Neuronal stem cell (in vitro differentiated cells): ENCODE results near the gene SLC7A14.

Experiments
- DNase-seq: peaks from one replicate; pipeline ENCODE4 v3.0.0-alpha.2; 2013; ENCODE audit warnings: low spot score
- H2AFZ ChIP-seq: one replicate; pipeline ENCODE4 v1.6.1; 2013; ENCODE audit warnings: mild to moderate bottlenecking, low read length, inconsistent platforms
- H2AK5ac ChIP-seq: 2 replicates; pipeline ENCODE4 v1.6.1; 2013; ENCODE audit warnings: low read depth, mild to moderate bottlenecking, inconsistent platforms, low read length, moderate library complexity, mixed read lengths
- H2BK120ac ChIP-seq: 2 replicates; pipeline ENCODE4 v1.6.1; 2013; ENCODE audit warnings: low read depth, mild to moderate bottlenecking, inconsistent platforms, low read length, moderate library complexity, mixed read lengths
- H2BK12ac ChIP-seq: one replicate; pipeline ENCODE4 v1.6.1; 2013; ENCODE audit warnings: low read length, inconsistent platforms
- H2BK15ac ChIP-seq: 2 replicates; pipeline ENCODE4 v1.6.1; 2013; ENCODE audit warnings: mild to moderate bottlenecking, low read length, inconsistent platforms, mixed read lengths
- H2BK5ac ChIP-seq: one replicate; pipeline ENCODE4 v1.6.1; 2013; ENCODE audit warnings: inconsistent platforms, mild to moderate bottlenecking, low read length, moderate library complexity
- H3K14ac ChIP-seq: one replicate; pipeline ENCODE4 v1.6.1; 2013; ENCODE audit warnings: low read length, inconsistent platforms
- H3K18ac ChIP-seq: 2 replicates; pipeline ENCODE4 v1.6.1; 2013; ENCODE audit warnings: low read length, inconsistent platforms
- H3K23ac ChIP-seq: 2 replicates; pipeline ENCODE4 v1.6.1; 2013; ENCODE audit warnings: low read depth, mild to moderate bottlenecking, mixed read lengths, low read length, inconsistent platforms; ENCODE audit not compliant: poor library complexity
- H3K27ac ChIP-seq: replicated peaks from 3 replicates; pipeline ENCODE4 v1.5.1; 2013; ENCODE audit warnings: low read length, inconsistent platforms
- H3K27me3 ChIP-seq, 3 experiments: 2 replicates each; pipeline ENCODE4 v1.6.1; 2013; ENCODE audit warnings: low read length in 3 of 3, mild to moderate bottlenecking in 2 of 3, inconsistent platforms in 1 of 3, low read depth in 1 of 3, mixed read lengths in 1 of 3, moderate library complexity in 1 of 3; ENCODE audit not compliant: control insufficient read depth in 3 of 3, insufficient read depth in 3 of 3
- H3K36me3 ChIP-seq, 2 donors: replicated peaks in 1 of 2; 2 replicates each; pipeline ENCODE4 v1.6.1; 2013; ENCODE audit warnings: low read length in 2 of 2; ENCODE audit not compliant: control insufficient read depth in 2 of 2, insufficient read depth in 2 of 2
- H3K4ac ChIP-seq: 2 replicates; pipeline ENCODE4 v1.6.1; 2013; ENCODE audit warnings: inconsistent platforms, mild to moderate bottlenecking, low read length, moderate library complexity
- H3K4me1 ChIP-seq, 2 donors: 1 replicate in 1 of 2; 2 replicates in 1 of 2; pipeline ENCODE4 v1.6.1; 2013; ENCODE audit warnings: low read length in 2 of 2, low read depth in 1 of 2; ENCODE audit not compliant: control insufficient read depth in 2 of 2, insufficient read depth in 1 of 2
- H3K4me2 ChIP-seq: one replicate; pipeline ENCODE4 v1.6.1; 2013; ENCODE audit warnings: mild to moderate bottlenecking, low read length, inconsistent platforms; ENCODE audit not compliant: insufficient read depth, poor library complexity, severe bottlenecking
- H3K4me3 ChIP-seq, 2 donors: 2 replicates each; pipeline ENCODE4 v1.5.1; 2013; ENCODE audit warnings: low read length in 2 of 2, mild to moderate bottlenecking in 2 of 2, inconsistent platforms in 1 of 2, moderate library complexity in 1 of 2
- H3K79me1 ChIP-seq: one replicate; pipeline ENCODE4 v1.6.1; 2013; ENCODE audit warnings: low read depth, mild to moderate bottlenecking, inconsistent platforms, low read length, moderate library complexity
- H3K9ac ChIP-seq: one replicate; pipeline ENCODE4 v1.6.1; 2013; ENCODE audit warnings: mild to moderate bottlenecking, low read depth, low read length, inconsistent platforms; ENCODE audit not compliant: poor library complexity
- H3K9me3 ChIP-seq, 2 donors: replicated peaks in 1 of 2; 2 replicates each; pipeline versions ENCODE3 to v1.6.1; 2013; ENCODE audit warnings: low read length in 2 of 2, mild to moderate bottlenecking in 2 of 2, inconsistent platforms in 1 of 2, low read depth in 1 of 2, mixed read lengths in 1 of 2, moderate library complexity in 1 of 2; ENCODE audit not compliant: control insufficient read depth in 2 of 2, insufficient read depth in 1 of 2
- H4K8ac ChIP-seq: one replicate; pipeline ENCODE4 v1.6.1; 2013; ENCODE audit warnings: low read depth, mild to moderate bottlenecking, inconsistent platforms, low read length, moderate library complexity
- H4K91ac ChIP-seq: one replicate; pipeline ENCODE4 v1.6.1; 2013; ENCODE audit warnings: low read length, low read depth, mild to moderate bottlenecking, inconsistent platforms; ENCODE audit not compliant: poor library complexity
- whole genome bisulfite sequencing, 2 donors: extraction: QIAGEN DNeasy Blood & Tissue Kit; methylation state at CpG; one replicate each; pipeline ENCODE4 v1.1.7; 2013; ENCODE audit warnings: missing lambda C conversion rate in 2 of 2, mixed read lengths in 1 of 2; ENCODE audit not compliant: insufficient read length in 2 of 2, insufficient replicate concordance in 1 of 2; ENCODE audit errors: extremely low coverage in 2 of 2; 5-methylcytosine and 5-hydroxymethylcytosine counted together

Gene SLC7A14

DNA sequence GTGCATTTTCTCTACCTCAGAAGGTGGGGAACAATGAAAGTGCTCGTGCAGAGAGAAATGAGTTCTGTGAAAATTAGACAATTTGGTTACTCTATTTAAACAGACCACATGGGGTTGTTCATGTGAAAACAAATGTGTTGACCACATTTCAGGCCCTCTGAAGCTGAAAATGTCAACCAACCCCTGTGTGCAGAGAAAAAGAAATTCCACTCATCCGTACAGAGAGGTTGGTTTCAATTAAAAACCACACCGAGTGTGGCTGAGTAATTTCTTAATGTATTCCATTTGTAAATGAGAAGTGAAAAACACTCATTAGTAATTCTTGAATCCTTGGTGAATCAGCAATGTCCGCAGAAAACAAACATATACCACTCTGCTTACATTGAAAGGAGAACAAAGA is 46.9 kb upstream of the SLC7A14 start:
- no CpG with 5 or more reads among the region's 4 CpGs for WGBS, 2 donors
- H2BK5ac ChIP-seq: no peak overlapping the region

DNA sequence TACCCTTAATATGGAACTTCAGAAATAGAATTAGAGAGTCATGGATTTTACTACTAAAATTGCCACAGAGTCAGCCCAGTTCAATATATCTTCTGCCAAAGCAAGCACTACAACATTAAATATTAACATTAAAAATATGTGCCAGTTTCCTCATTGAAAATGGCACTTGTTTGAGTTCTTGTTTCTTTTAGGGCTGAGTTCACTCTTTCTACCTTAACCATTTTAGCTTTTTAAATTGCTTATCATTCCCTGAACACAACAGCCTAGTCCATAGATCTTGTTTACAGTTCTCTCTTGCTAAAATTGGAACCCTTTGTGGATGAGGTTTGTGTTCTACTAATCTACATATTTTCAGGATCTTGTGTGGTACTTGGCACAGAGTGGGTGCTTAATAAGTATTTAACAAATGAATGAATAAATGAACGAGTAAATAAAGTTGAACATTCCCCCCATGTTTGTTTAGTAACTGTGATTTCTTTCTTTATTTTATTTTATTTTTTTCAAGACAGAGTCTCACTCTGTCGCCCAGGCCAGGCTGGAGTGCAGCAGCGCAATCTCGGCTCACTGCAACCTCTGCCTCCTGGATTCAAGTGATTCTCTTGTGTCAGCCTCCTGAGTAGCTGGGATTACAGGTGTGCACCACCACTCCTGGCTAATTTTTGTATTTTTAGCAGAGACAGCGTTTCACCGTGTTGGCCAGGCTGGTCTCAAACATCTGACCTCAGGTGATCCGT is 46.0 kb upstream of the SLC7A14 start:
- Histone ChIP-seq H2AK5ac (no peak overlapping the region), H2BK15ac (no peak overlapping the region), H3K14ac (no peak overlapping the region), H3K36me3 (no peaks in the 10 kb centered on the region), H2BK120ac (no peak overlapping the region), H3K18ac (no peak overlapping the region), H2BK5ac (no peak overlapping the region), H3K27me3 (no peaks in the 10 kb centered on the region), H4K8ac (no peak overlapping the region), H2AFZ (no peak overlapping the region), H3K4me1 (peaks cover 19% of the 10 kb centered on the region in 2 donors), H3K4me2 (no peak overlapping the region), H3K4ac (no peak overlapping the region), H3K4me3 (no peak overlapping the region), H3K9ac (no peak overlapping the region), H3K79me1 (no peaks in the 10 kb centered on the region), H3K23ac (no peak overlapping the region), H4K91ac (no peak overlapping the region), H3K27ac (no peak overlapping the region), H3K9me3 (no peaks in the 10 kb centered on the region), H2BK12ac (no peak overlapping the region)
- no CpG with 5 or more reads among the region's 7 CpGs for WGBS, 2 donors
- no peak for DNase-seq

More for the DNA sequence above, 46.9 kb upstream of the SLC7A14 start:
- H3K9ac ChIP-seq: no peak overlapping the region
- peaks cover 23 to 28% of the 10 kb centered on the region in 2 donors for H3K4me1 ChIP-seq
- H2BK15ac ChIP-seq: no peak overlapping the region
- no peak overlapping the region for H2BK12ac ChIP-seq
- no peaks in the 10 kb centered on the region for H3K79me1 ChIP-seq
- H2AK5ac ChIP-seq: no peak overlapping the region
- no peaks in the 10 kb centered on the region for H3K9me3 ChIP-seq
- DNase-seq: no peak
- no peak overlapping the region for H4K8ac ChIP-seq
- no peak overlapping the region for H3K4ac ChIP-seq
- H2AFZ ChIP-seq: no peak overlapping the region
- no peak overlapping the region for H3K4me3 ChIP-seq
- H2BK120ac ChIP-seq: no peak overlapping the region
- no peak overlapping the region for H4K91ac ChIP-seq
- no peak overlapping the region for H3K23ac ChIP-seq
- no peak overlapping the region for H3K27ac ChIP-seq
- H3K4me2 ChIP-seq: no peak overlapping the region
- no peak overlapping the region for H3K14ac ChIP-seq
- H3K36me3 ChIP-seq: no peaks in the 10 kb centered on the region
- H3K27me3 ChIP-seq: no peaks in the 10 kb centered on the region
- no peak overlapping the region for H3K18ac ChIP-seq

DNA sequence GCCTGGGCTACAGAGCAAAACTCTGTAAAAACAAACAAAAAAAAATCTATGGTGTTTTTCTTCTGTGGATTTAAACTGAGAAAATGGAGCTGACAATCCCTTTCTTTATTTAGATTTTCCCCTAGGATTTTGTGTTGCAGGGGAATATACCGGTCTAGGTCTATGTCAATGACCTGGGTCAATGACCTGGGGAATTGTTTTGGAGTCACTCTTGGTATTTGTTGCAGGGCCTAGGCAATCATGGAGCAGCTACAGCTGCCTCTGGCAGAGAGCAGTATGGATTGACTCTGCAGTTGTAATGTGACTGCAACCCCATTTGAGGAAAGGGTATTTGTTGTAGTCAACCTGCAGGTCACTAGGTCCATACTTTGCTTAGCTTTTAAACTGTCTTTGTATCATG is 37.6 kb upstream of the SLC7A14 start:
- Histone ChIP-seq H2AFZ (no peak overlapping the region), H3K9me3 (no peaks in the 10 kb centered on the region), H4K91ac (no peak overlapping the region), H3K9ac (no peak overlapping the region), H3K4me1 (peaks cover 0 to 2% of the 10 kb centered on the region in 2 donors), H3K4me2 (no peak overlapping the region), H3K14ac (no peak overlapping the region), H2BK12ac (no peak overlapping the region), H3K18ac (no peak overlapping the region), H2BK15ac (no peak overlapping the region), H3K36me3 (no peaks in the 10 kb centered on the region), H2BK120ac (no peak overlapping the region), H3K27ac (no peak overlapping the region), H2BK5ac (no peak overlapping the region), H3K27me3 (no peaks in the 10 kb centered on the region), H4K8ac (no peak overlapping the region), H3K79me1 (no peaks in the 10 kb centered on the region), H3K4ac (no peak overlapping the region), H3K23ac (no peak overlapping the region), H3K4me3 (no peak overlapping the region), H2AK5ac (no peak overlapping the region)
- no peak for DNase-seq
- WGBS, 2 donors: no CpG with 5 or more reads among the region's 1 CpG

DNA sequence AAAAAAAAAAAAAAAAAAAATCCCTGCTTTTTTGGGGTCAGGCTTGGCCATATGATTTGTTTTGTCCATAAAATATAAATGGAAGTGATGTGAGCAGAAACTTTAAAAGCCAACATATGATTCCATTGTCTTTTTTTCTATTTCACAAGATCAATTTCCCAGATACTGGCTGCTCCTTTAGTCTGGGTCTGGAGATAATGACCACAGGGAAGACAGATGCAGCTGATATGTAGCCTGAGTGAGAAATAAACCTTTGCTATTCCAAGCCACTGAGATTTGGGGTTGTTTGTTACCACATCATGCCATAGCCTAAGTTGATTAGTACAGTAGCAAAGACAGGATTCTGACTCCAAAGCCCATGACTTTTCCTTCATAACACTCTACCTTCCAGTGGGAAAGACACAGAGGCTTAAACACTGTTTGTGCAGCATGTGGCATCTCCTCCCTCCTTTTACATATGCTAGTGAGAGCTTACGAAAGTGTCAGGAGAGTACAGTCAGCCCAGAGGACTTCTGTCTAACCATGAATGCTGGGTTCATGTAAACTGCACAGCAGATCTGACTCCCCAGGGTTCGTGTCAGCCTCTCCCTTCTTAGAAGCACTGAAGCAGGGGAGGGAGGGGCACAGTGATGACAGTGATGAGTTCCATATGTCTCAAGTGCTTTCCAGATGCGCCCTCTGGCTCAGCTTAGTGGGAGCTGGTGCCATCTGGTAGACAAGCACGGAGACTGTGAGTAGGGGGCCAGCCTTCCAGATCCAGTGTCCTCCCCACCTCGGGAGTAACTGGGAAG is 36.7 kb upstream of the SLC7A14 start:
- no peak overlapping the region for H2AFZ ChIP-seq
- H4K8ac ChIP-seq: no peak overlapping the region
- no peak overlapping the region for H3K4me3 ChIP-seq
- no peaks in the 10 kb centered on the region for H3K36me3 ChIP-seq
- no peaks in the 10 kb centered on the region for H3K79me1 ChIP-seq
- no peak for DNase-seq
- no peak overlapping the region for H3K14ac ChIP-seq
- no peak overlapping the region for H2BK12ac ChIP-seq
- H2BK15ac ChIP-seq: no peak overlapping the region
- no peak overlapping the region for H3K4me2 ChIP-seq
- no peak overlapping the region for H2AK5ac ChIP-seq
- peaks cover 0 to 2% of the 10 kb centered on the region in 2 donors for H3K4me1 ChIP-seq
- H3K23ac ChIP-seq: no peak overlapping the region
- H3K27ac ChIP-seq: no peak overlapping the region
- H3K9me3 ChIP-seq: no peaks in the 10 kb centered on the region
- H2BK5ac ChIP-seq: no peak overlapping the region
- H3K9ac ChIP-seq: no peak overlapping the region
- H2BK120ac ChIP-seq: no peak overlapping the region
- H3K4ac ChIP-seq: no peak overlapping the region
- H3K18ac ChIP-seq: no peak overlapping the region
- no peaks in the 10 kb centered on the region for H3K27me3 ChIP-seq
- WGBS, 2 donors: no CpG with 5 or more reads among the region's 5 CpGs
- no peak overlapping the region for H4K91ac ChIP-seq
